ENCODE measurements around the gene DEAF1.

DEAF1 gene

GRCh38 chr11:624705-625635 is 70.1 kb downstream of the DEAF1 start, which contains the start of gene CDHR5:
CDHR5 (minus strand) TSS chr11:624955; CDS start chr11:624902, 53 bp downstream.
- DNase-seq (ENCODE audit: low spot score): no peak

- DNase-seq (ENCODE audit: low spot score): no peak
These were observed 70.9 kb downstream of the DEAF1 start for GRCh38 chr11:623999-624704.

- DNase-seq (ENCODE audit: low spot score): no peak
These were observed 71.6 kb downstream of the DEAF1 start for GRCh38 chr11:623349-623869.

- DNase-seq (ENCODE audit: low spot score): no peak
These were observed 73.2 kb downstream of the DEAF1 start for GRCh38 chr11:621838-622237.

- DNase-seq (ENCODE audit: low spot score): no peak
These were observed 73.8 kb downstream of the DEAF1 start for GRCh38 chr11:620935-621814.

GRCh38 chr11:620201-620600 is 74.8 kb downstream of the DEAF1 start:
- no peak for DNase-seq (ENCODE audit: low spot score)

- DNase-seq (ENCODE audit: low spot score): no peak
These were observed 75.4 kb downstream of the DEAF1 start for GRCh38 chr11:619628-620050.

GRCh38 chr11:618856-619627 is 76.0 kb downstream of the DEAF1 start:
- no peak for DNase-seq (ENCODE audit: low spot score)

GRCh38 chr11:617912-618682 is 76.9 kb downstream of the DEAF1 start:
- no peak for DNase-seq (ENCODE audit: low spot score)

- DNase-seq (ENCODE audit: low spot score): no peak
These were observed 77.7 kb downstream of the DEAF1 start for GRCh38 chr11:617199-617911.

- DNase-seq (ENCODE audit: low spot score): no peak
These were observed 78.5 kb downstream of the DEAF1 start for GRCh38 chr11:616320-617198.

GRCh38 chr11:615504-616319 is 79.3 kb downstream of the DEAF1 start, which contains the start of gene IRF7:
IRF7 (minus strand) TSS chr11:615950; CDS start chr11:615364, 586 bp downstream.
- peak; percentile 87 for DNase-seq (ENCODE audit: low spot score)

GRCh38 chr11:614623-615503 is 80.2 kb downstream of the DEAF1 start:
- DNase-seq (ENCODE audit: low spot score): no peak

GRCh38 chr11:614021-614622 is 80.9 kb downstream of the DEAF1 start:
- DNase-seq (ENCODE audit: low spot score): no peak

- peak; percentile 67 for DNase-seq (ENCODE audit: low spot score)
These were observed 81.6 kb downstream of the DEAF1 start for GRCh38 chr11:613369-613968.

- no peak for DNase-seq (ENCODE audit: low spot score)
These were observed 82.1 kb downstream of the DEAF1 start for GRCh38 chr11:612961-613300.
